ACHN (cell line): Measurements from ENCODE around the gene TECPR2.

Experiments used
- DNase-seq: peaks from one replicate; pipeline ENCODE4 v3.0.0-alpha.2; 2015
- in situ Hi-C: cut with HindIII; loops from 2 replicates; pipeline ENCODE4 v1.10.0; 2017; ENCODE audit warnings: low sequenced_read_pairs, low pct_ligation_motif_present, low pct_unique_long_range_greater_than_20kb

The TECPR2 gene

DNA sequence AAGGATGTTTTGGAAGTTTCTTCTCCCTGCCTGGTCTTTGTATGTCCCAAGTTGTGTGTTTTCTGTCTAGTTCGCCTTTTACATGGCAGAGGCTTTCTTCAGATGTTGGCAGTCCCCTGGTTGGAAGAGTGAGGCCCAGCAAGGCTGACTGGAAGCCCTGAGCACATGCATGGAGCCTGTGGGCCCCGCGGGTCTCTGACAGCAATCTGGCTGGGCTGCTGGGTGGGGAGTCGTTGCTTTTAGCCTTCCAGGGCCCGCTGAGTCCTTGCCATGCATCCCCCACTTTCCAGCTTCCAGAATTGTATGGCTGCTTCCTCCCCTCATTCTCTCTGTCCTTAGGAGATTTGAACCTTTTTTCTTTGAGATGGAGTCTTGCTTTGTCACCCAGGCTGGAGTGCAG is 121.6 kb downstream of the TECPR2 start:
- in situ Hi-C loops, result no loop called here
- DNase-seq, result no peak

- in situ Hi-C loops, result no loop called here
- no peak for DNase-seq
Measured at GRCh38 chr14:102485693-102486512, 123.2 kb downstream of the TECPR2 start.

- no peak for DNase-seq
- in situ Hi-C loops, result no loop called here
Measured at GRCh38 chr14:102486513-102487203, 123.9 kb downstream of the TECPR2 start.

DNA sequence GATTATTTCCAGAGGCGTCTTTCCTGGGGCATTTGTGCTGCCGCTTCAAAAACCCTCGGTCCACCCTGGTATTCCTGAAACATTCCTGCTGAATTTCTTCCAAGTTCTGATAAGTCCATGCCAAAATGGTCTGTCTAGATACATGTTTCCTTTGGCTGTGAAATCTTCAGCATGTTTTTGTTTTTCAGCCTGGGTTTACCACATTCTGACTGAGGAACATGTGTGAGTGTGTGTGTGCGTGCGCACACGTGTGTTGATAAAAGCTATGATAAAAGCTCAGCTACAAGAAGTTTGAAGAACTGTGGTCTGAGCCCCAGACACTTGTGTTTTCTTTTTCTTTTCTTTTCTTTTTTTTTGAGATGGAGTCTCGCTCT is 124.5 kb downstream of the TECPR2 start:
- no peak for DNase-seq
- in situ Hi-C loops, result no loop called here

- DNase-seq, result no peak
- in situ Hi-C loops, result no loop called here
Measured at GRCh38 chr14:102490456-102490855, 127.7 kb downstream of the TECPR2 start.

DNA sequence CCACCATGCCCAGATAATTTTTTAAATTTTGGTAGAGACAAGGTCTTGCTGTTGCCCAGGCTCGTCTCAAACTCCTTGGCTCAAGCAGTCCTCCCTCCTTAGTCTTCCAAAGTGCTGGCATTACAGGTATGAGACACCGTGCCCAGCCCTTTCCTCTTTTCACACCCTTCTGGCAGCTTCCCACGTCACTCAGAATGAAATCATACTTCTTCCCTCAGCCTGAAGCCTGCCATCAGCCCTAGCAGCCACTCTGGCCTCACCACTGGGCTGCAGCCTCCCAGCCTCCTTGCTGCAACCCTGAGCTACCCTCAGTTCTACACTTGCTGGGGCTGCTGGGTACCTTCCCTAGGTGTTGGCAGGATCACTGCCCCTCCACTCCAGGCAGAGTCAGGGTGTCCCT is 128.6 kb downstream of the TECPR2 start:
- no peak for DNase-seq
- in situ Hi-C loops, result no loop called here

DNA sequence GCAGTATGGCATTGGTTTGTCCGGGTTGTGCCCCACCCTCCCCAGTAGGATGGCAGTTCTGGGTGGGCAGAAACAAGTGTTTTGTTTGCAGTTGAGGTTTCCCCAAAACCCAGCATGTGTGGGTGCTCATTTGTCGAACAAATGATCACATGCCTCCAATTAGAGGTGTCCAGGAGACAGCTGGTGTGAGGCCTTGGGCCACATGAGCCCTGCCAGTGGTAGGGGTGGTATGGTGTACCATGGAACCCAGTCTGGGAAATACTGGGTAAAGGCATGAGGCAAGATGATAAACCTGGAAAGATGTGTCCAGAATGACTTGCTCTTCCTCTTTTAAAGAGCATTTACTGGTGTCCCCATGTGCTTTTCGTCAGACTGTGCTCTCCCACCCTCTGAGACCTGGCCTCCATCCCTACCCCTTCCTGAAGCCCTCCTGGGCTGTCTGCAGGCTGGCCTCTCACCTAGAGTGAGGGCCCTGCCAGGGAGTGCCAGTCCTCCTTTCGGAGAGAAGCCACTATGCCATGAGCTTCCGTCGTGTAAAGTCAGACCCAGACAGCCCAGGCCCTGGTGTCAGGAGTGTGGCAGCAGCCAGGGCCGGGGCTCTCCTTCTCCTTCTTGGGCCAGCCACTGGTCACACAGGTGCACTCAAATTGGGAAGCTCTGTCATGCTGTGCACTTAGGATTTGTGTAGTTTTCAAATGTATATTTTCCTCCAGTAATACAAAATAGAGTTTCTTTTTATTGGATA is 129.2 kb downstream of the TECPR2 start:
- in situ Hi-C loops, result no loop called here

GRCh38 chr14:102492531-102492910 is 129.8 kb downstream of the TECPR2 start:
- no peak for DNase-seq
- in situ Hi-C loops, result no loop called here

More for the DNA sequence above, 129.2 kb downstream of the TECPR2 start:
- no peak for DNase-seq

- DNase-seq, result no peak
- in situ Hi-C loops, result no loop called here
Measured at GRCh38 chr14:102493096-102493495, 130.4 kb downstream of the TECPR2 start.

- no peak for DNase-seq
- in situ Hi-C loops, result no loop called here
Measured at GRCh38 chr14:102493585-102493984, 130.8 kb downstream of the TECPR2 start.

DNA sequence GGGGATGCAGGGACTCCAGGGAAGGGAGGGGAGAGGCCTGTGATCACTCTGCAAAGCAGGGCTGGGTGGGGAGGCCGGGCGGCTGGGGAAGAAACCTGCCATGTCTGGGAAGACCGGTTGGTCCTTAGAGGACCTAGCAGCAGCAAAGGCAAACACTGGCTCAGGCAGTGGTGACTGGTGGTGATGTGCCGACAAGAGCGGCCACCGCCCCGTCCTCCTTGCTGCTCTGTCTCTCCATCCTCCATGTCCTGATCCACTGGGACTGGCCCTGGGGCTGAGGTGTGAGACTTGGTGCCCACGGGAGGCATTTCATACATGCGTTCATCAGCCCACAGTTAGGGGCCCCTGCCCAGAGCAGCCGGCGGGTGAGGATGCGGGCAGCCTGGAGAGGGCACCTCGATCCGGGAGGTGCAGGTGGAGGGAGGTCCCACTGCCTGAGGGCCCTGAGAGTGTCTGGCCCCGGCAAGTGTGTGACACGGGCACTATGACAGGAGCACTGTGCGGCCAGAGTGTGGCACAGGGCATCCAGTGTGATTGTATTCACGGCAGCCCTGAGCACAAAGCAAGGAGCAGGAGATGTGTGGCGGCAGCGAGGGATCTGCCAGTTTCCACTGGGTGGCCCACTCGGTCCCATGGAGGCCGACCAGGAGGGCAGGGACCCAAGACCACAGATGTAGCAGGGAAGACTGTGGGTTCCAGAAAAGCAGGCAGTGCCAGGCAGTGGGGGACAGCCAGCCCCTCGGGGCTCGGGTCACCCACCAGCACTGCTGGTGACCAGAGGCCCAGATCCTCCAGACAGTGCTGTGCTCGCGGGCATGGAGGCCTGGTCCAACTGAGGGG is 133.0 kb downstream of the TECPR2 start:
- DNase-seq, result no peak
- in situ Hi-C loops, result no loop called here

DNA sequence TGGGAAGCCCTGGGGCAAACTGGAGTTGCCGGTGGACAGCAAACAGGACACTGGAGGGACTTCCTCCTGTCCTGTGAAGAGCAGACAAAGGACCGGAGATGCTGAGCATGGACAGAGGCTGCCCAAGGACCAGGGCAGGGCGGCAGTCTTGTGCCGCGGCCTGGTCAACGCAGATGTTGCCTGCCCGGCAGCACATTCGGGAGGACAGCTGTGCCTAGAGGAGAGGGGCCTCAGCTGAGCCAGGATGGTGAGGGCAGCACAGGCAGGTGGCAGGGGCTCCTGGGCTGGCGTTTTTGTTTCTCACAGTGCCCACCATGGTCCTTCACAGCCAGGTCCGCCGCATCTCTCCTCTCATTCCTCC is 133.6 kb downstream of the TECPR2 start:
- in situ Hi-C loops, result no loop called here

GRCh38 chr14:102496958-102497744 is 134.4 kb downstream of the TECPR2 start:
- in situ Hi-C loops, result no loop called here
- no peak for DNase-seq

More for the DNA sequence above, 133.6 kb downstream of the TECPR2 start:
- no peak for DNase-seq

GRCh38 chr14:102497998-102498677 is 135.4 kb downstream of the TECPR2 start:
- in situ Hi-C loops, result no loop called here
- DNase-seq, result no peak

DNA sequence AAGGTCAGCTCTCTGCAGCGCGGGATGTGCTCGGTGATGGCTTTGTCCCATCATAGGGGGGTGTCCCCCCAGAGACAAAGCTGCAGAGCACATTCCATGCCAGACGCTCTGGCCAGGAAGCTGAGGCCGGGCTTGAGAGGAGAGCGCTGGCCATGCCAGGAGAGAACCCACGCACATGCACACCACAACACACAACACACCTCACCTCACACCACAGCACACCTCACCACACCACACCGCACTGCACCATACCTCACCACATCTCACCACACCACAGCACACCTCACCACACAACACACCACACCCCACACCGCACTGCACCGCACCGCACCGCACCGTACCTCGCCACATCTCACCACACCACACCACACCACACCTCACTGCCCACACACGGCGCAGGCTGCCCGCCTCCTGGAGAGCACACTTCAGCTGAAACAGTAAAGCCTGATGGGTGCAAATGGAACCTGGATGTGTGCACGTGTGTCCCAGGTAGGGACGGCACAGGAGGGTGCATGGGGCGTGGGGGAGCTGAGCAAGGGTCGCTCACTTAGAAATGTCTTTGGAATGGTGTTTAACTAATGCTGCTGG is 136.0 kb downstream of the TECPR2 start:
- DNase-seq, result no peak
- in situ Hi-C loops, result no loop called here

DNA sequence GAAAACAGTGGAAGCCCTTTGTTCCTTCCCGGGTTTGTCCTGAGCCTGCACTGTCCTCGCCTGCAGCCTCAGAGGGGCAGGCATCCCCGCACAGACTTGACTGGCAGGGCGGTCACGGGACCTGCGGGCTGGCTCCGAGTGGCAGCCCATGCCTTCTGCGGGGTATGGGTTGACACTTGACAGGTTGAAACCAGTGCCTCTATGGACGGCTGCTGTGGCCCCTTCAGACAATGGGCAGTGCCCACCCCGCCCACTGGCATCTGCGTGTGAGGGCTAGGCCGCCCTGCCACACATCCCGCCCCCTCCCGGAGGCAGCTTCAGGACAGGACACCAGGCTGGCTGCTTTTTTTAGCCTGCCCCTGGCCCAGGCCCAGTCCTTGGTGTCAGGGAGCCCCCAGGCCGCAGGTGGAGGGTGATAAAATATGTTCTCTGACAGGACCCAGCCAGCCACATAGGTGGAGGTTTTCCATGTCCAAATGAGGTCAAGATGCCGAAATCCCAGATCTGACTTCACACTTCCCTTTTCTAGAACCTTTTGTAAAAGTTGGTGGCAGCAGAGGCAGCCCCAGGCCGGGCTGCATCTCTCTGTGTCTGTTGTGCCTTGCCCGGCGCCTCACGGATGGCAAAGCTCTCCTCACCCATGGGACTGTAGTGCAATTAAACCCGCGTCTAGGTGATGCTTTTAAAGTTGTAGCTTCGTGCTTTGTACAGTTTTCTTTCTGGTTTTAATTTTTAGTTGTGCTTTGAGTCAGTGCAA is 136.8 kb downstream of the TECPR2 start:
- in situ Hi-C loops, result no loop called here
- no peak for DNase-seq
